ENCODE data around the gene ITLN2. TPM values are rescaled to one million over a fixed set of nuclear protein-coding genes. Genes with fewer than 3 reads are reported as not detected.

Gene ITLN2
- total RNA-seq, 1 experiment from 2014 or later, result 2.4 TPM

GRCh38 chr1:160997323-160998038 is 42.9 kb upstream of the ITLN2 start:
- TF ChIP-seq CTCF (conservative IDR thresholded peaks at IDR 0.05), result peak; percentile 69
- H2BK12ac ChIP-seq (ENCODE audit: insufficient read length, low read depth, low read length), result no peak overlapping the region
- no peaks in the 10 kb centered on the region for H3K27me3 ChIP-seq (ENCODE audit: insufficient read depth, low read length)
- H3K79me2 ChIP-seq (ENCODE audit: insufficient read depth, low read length), result no peaks in the 10 kb centered on the region
- no peaks in the 10 kb centered on the region for H3K9me3 ChIP-seq (ENCODE audit: control insufficient read depth, low read depth, low read length)
- H2AK5ac ChIP-seq (ENCODE audit: insufficient read length, low read length), result no peak overlapping the region
- H3K18ac ChIP-seq (ENCODE audit: insufficient read length, low read depth, low read length), result no peak overlapping the region
- no peak overlapping the region for H2BK5ac ChIP-seq (ENCODE audit: insufficient read length, low read length)
- H3K27me3 Mint-ChIP-seq (ENCODE audit: low read depth), result no peaks in the 10 kb centered on the region
- H3K4me3 Mint-ChIP-seq, result no peak overlapping the region
- H3K4ac ChIP-seq (ENCODE audit: low read depth, low read length), result no peak overlapping the region
- no peak overlapping the region for H3K9ac ChIP-seq (ENCODE audit: extremely low read depth, insufficient read length, low read length)
- no peak overlapping the region for H3K4me2 ChIP-seq (ENCODE audit: insufficient read depth, insufficient read length, low read length)
- H3K79me1 ChIP-seq (ENCODE audit: insufficient read depth, low read depth, low read length, poor library complexity, severe bottlenecking), result no peaks in the 10 kb centered on the region
- H3K14ac ChIP-seq (ENCODE audit: insufficient read depth, low read length), result no peak overlapping the region
- no CpG with 5 or more reads among the region's 1 CpG for WGBS (ENCODE audit: extremely low coverage, insufficient read length, low lambda C conversion rate)
- H3K23me2 ChIP-seq (ENCODE audit: insufficient read length, low read depth, low read length, poor library complexity, severe bottlenecking), result no peaks in the 10 kb centered on the region
- H3K27ac Mint-ChIP-seq, result peak overlapping the region in 2 of 3 experiments; percentile 11 to 82; a peak in 3 of 7 replicates
- no peak overlapping the region for H2AFZ ChIP-seq (ENCODE audit: low read length)
- no peak overlapping the region for H3T11ph ChIP-seq (ENCODE audit: low read length)
- no peak overlapping the region for H2BK120ac ChIP-seq (ENCODE audit: low read depth, low read length, poor library complexity, severe bottlenecking)
- no peak overlapping the region for H4K8ac ChIP-seq (replicated peaks; ENCODE audit: insufficient read length, low read depth, low read length)
- H3K27ac ChIP-seq (ENCODE audit: insufficient read length, low read depth, low read length), result no peak overlapping the region
- H3K4me1 Mint-ChIP-seq, result peaks cover 3% of the 10 kb centered on the region in 2 experiments; a peak in 1 of 4 replicates
- peaks cover 31 to 76% (median 72%) of the 10 kb centered on the region in 3 experiments; a peak in 6 of 7 replicates for H3K36me3 Mint-ChIP-seq (ENCODE audit: insufficient read depth in 1 of 3, low read depth in 3 of 3)
- peaks cover 3% of the 10 kb centered on the region for H4K20me1 ChIP-seq (ENCODE audit: control insufficient read depth, insufficient read depth, insufficient read length)
- no peak overlapping the region for H3K56ac ChIP-seq (ENCODE audit: insufficient read length, low read depth, low read length)
- no peak overlapping the region for H4K5ac ChIP-seq (ENCODE audit: insufficient read length, low read depth, low read length)
- no peak overlapping the region for H2BK15ac ChIP-seq (ENCODE audit: low read depth, low read length)
- H4K91ac ChIP-seq (ENCODE audit: insufficient read length, low read depth, low read length), result no peak overlapping the region
- no peaks in the 10 kb centered on the region for H3K9me3 Mint-ChIP-seq
- H2BK20ac ChIP-seq (ENCODE audit: low read depth, low read length, poor library complexity, severe bottlenecking), result no peak overlapping the region
- DNase-seq, result peak; percentile 73
- H3K4me1 ChIP-seq (ENCODE audit: insufficient read depth, low read length), result no peaks in the 10 kb centered on the region
- H3K23ac ChIP-seq (ENCODE audit: insufficient read length, low read depth, low read length), result no peak overlapping the region
